ENCODE data around the gene HOXC5. TPM values are rescaled to one million over a fixed set of nuclear protein-coding genes. Genes with fewer than 3 reads are reported as not detected.

Gene HOXC5
- total RNA-seq, 1 experiment from 2014 or later: not detected

GRCh38 chr12:54049108-54049507 is 16.3 kb downstream of the HOXC5 start:
- Histone ChIP-seq H2BK120ac (ENCODE audit: low read depth, low read length, poor library complexity, severe bottlenecking) (no peak overlapping the region), H4K20me1 (ENCODE audit: control insufficient read depth, insufficient read depth, insufficient read length) (no peaks in the 10 kb centered on the region), H2BK5ac (ENCODE audit: insufficient read length, low read length) (no peak overlapping the region), H3K18ac (ENCODE audit: insufficient read length, low read depth, low read length) (no peak overlapping the region), H3K79me2 (ENCODE audit: insufficient read depth, low read length) (no peaks in the 10 kb centered on the region), H3K9ac (ENCODE audit: extremely low read depth, insufficient read length, low read length) (no peak overlapping the region), H4K8ac (replicated peaks; ENCODE audit: insufficient read length, low read depth, low read length) (no peak overlapping the region), H3K27me3 (ENCODE audit: insufficient read depth, low read length) (peaks cover 99% of the 10 kb centered on the region), H3K4me1 (ENCODE audit: insufficient read depth, low read length) (no peaks in the 10 kb centered on the region), H2BK20ac (ENCODE audit: low read depth, low read length, poor library complexity, severe bottlenecking) (no peak overlapping the region), H3K23me2 (ENCODE audit: insufficient read length, low read depth, low read length, poor library complexity, severe bottlenecking) (peaks cover 4% of the 10 kb centered on the region), H4K91ac (ENCODE audit: insufficient read length, low read depth, low read length) (no peak overlapping the region), H2AFZ (ENCODE audit: low read length) (no peak overlapping the region), H3K56ac (ENCODE audit: insufficient read length, low read depth, low read length) (no peak overlapping the region), H3K14ac (ENCODE audit: insufficient read depth, low read length) (no peak overlapping the region), H3K79me1 (ENCODE audit: insufficient read depth, low read depth, low read length, poor library complexity, severe bottlenecking) (no peaks in the 10 kb centered on the region), H4K5ac (ENCODE audit: insufficient read length, low read depth, low read length) (no peak overlapping the region), H3K4ac (ENCODE audit: low read depth, low read length) (no peak overlapping the region), H3K9me3 (ENCODE audit: control insufficient read depth, low read depth, low read length) (no peaks in the 10 kb centered on the region), H2BK12ac (ENCODE audit: insufficient read length, low read depth, low read length) (no peak overlapping the region), H2BK15ac (ENCODE audit: low read depth, low read length) (no peak overlapping the region), H2AK5ac (ENCODE audit: insufficient read length, low read length) (no peak overlapping the region), H3T11ph (ENCODE audit: low read length) (no peak overlapping the region), H3K27ac (ENCODE audit: insufficient read length, low read depth, low read length) (no peak overlapping the region), H3K4me2 (ENCODE audit: insufficient read depth, insufficient read length, low read length) (no peak overlapping the region), H3K23ac (ENCODE audit: insufficient read length, low read depth, low read length) (no peak overlapping the region)
- Mint-ChIP-seq H3K4me3 (no peak overlapping the region), H3K36me3 (ENCODE audit: insufficient read depth in 1 of 3, low read depth in 3 of 3) (no peaks in the 10 kb centered on the region), H3K4me1 (peaks cover 6 to 39% of the 10 kb centered on the region in 2 experiments), H3K27me3 (ENCODE audit: low read depth) (peaks cover 100% of the 10 kb centered on the region), H3K9me3 (peaks cover 2 to 13% of the 10 kb centered on the region in 2 experiments; a peak in 3 of 5 replicates), H3K27ac (no peak overlapping the region)
- no CpG with 5 or more reads among the region's 6 CpGs for WGBS (ENCODE audit: extremely low coverage, insufficient read length, low lambda C conversion rate)
- no peak for TF ChIP-seq CTCF (conservative IDR thresholded peaks at IDR 0.05)
- no peak for DNase-seq
